OCI-M2 (cell line): ENCODE results near the gene ATOH8.

Experiments
- DNase-seq: peaks from one replicate; lab custom pipeline; 2025; ENCODE audit not compliant: unreplicated experiment; lab: John Stamatoyannopoulos, UW

Gene ATOH8

GRCh38 chr2:85770369-85770768, 16.6 kb downstream of the ATOH8 start:
- no peak for DNase-seq

- DNase-seq: no peak
These were observed 17.1 kb downstream of the ATOH8 start for GRCh38 chr2:85770786-85771409.

GRCh38 chr2:85771486-85771885, 17.7 kb downstream of the ATOH8 start:
- DNase-seq: no peak

GRCh38 chr2:85772019-85772745, 18.4 kb downstream of the ATOH8 start:
- no peak for DNase-seq

GRCh38 chr2:85772841-85773491, 19.2 kb downstream of the ATOH8 start:
- DNase-seq: no peak

GRCh38 chr2:85773692-85774091, 19.9 kb downstream of the ATOH8 start:
- DNase-seq: no peak

- DNase-seq: no peak
These were observed 20.6 kb downstream of the ATOH8 start for GRCh38 chr2:85774126-85774978.

- DNase-seq: no peak
These were observed 21.9 kb downstream of the ATOH8 start for GRCh38 chr2:85775406-85776381.

GRCh38 chr2:85776672-85777071, 22.9 kb downstream of the ATOH8 start:
- DNase-seq: no peak

GRCh38 chr2:85777441-85777861, 23.7 kb downstream of the ATOH8 start:
- DNase-seq: no peak

GRCh38 chr2:85778646-85779379, 25.0 kb downstream of the ATOH8 start:
- no peak for DNase-seq

GRCh38 chr2:85779641-85780315, 26.0 kb downstream of the ATOH8 start:
- DNase-seq: no peak

- no peak for DNase-seq
These were observed 26.7 kb downstream of the ATOH8 start for GRCh38 chr2:85780316-85781012.

- no peak for DNase-seq
These were observed 27.2 kb downstream of the ATOH8 start for GRCh38 chr2:85781013-85781332.

GRCh38 chr2:85783796-85784195, 30.0 kb downstream of the ATOH8 start:
- no peak for DNase-seq

- no peak for DNase-seq
These were observed 30.7 kb downstream of the ATOH8 start for GRCh38 chr2:85784474-85784986.

- no peak for DNase-seq
These were observed 31.4 kb downstream of the ATOH8 start for GRCh38 chr2:85785027-85785822.
